Lung microvascular endothelial cell (primary cell): Measurements from ENCODE around the gene TSEN15. TPM values are rescaled to one million over a fixed set of nuclear protein-coding genes. Genes with fewer than 3 reads are reported as not detected.
A peak's percentile ranks its signal among the peaks of the same experiment; 100 is the strongest.

Source experiments
- DNase-seq, 2 donors: peaks; one replicate each; pipeline versions ENCODE4 v3.0.0 to v3.0.0-alpha.2; 2010; ENCODE audit warnings: low read depth in 2 of 2
- total RNA-seq: library from RNA; depleted of rRNA; stranded (reverse); fragments of >200 nt; gene quantifications from 2 replicates; pipeline ENCODE4 v1.2.1, GENCODE V29; 2014

The TSEN15 gene
- total RNA-seq, 1 donor from 2014 or later, result 17.7 TPM

- DNase-seq, result no peak
Measured at GRCh38 chr1:184101141-184101540, 49.6 kb downstream of the TSEN15 start.

GRCh38 chr1:184101571-184101970 is 50.0 kb downstream of the TSEN15 start:
- DNase-seq, result no peak

GRCh38 chr1:184110272-184111204 is 59.0 kb downstream of the TSEN15 start:
- DNase-seq, result peak in 1 of 2 donors; percentile 24

GRCh38 chr1:184112176-184112948 is 60.8 kb downstream of the TSEN15 start:
- DNase-seq, result no peak

GRCh38 chr1:184113251-184113650 is 61.7 kb downstream of the TSEN15 start:
- DNase-seq, result no peak

- no peak for DNase-seq
Measured at GRCh38 chr1:184114818-184115398, 63.4 kb downstream of the TSEN15 start.

- DNase-seq, result peak; percentile 68 to 91
Measured at GRCh38 chr1:184116287-184116686, 64.8 kb downstream of the TSEN15 start.

GRCh38 chr1:184118046-184118445 is 66.5 kb downstream of the TSEN15 start:
- peak; percentile 34 to 67 for DNase-seq

Other genes starting within 250 kb of the TSEN15 start
- 16.1 and 19.8 TPM in 2 replicates for gene RGL1, start 246.6 kb upstream of the TSEN15 start, total RNA-seq
- gene COLGALT2, start 14.0 kb upstream of the TSEN15 start, total RNA-seq, result under 0.01 TPM in 2 replicates